B cell (primary cell): ENCODE measurements around the gene PIWIL4. TPM values are rescaled to one million over a fixed set of nuclear protein-coding genes. Genes with fewer than 3 reads are reported as not detected.
"Not testable (repeated sequence)": the region's sequence is repeated elsewhere in the genome, so short reads cannot be mapped to it uniquely, and the experiment has no call there.

Source experiments
- ATAC-seq: fragments of 200-7000 bp; cut with Tn5 transposase; one replicate; pipeline ENCODE4 v1.10.0; 2021; ENCODE audit warnings: low read depth, mild to moderate bottlenecking, moderate number of reproducible peaks, moderate library complexity
- CTCF ChIA-PET: fragments of 350-600 bp; sonication (Branson Sonifier 250); formaldehyde crosslinking; loops from one replicate; lab custom pipeline; 2021; ENCODE audit warnings: antibody characterized with exemption, inconsistent platforms; lab: Charles Lee
- POLR2A ChIA-PET: fragments of 350-600 bp; sonication (Branson Sonifier 250); formaldehyde crosslinking; loops from one replicate; lab custom pipeline; 2021; ENCODE audit warnings: antibody characterized with exemption; lab: Charles Lee
- DNase-seq: peaks from one replicate; pipeline ENCODE4 v3.0.0; 2013
- H2AFZ ChIP-seq: 2 replicates; pipeline ENCODE4 v1.6.1; 2012; ENCODE audit warnings: mild to moderate bottlenecking, low read depth, low read length; ENCODE audit not compliant: insufficient read depth, poor library complexity, severe bottlenecking
- H3K27ac ChIP-seq, 2 donors: 1 replicate in 1 of 2; 2 replicates in 1 of 2; pipeline ENCODE4 v1.5.1; 2012 to 2013; ENCODE audit warnings: low read length in 2 of 2, mild to moderate bottlenecking in 2 of 2, moderate library complexity in 1 of 2
- H3K27me3 ChIP-seq, 4 experiments: fragments of 200-600 bp in 1 of 4; sonication (generic) in 1 of 4; replicated peaks in 1 of 4; 1 replicate in 2 of 4; 2 replicates in 2 of 4; pipeline versions ENCODE4 v1.6.1 to v1.7.0; 2013 to 2016; ENCODE audit warnings: low read length in 3 of 4, mild to moderate bottlenecking in 2 of 4, mixed read lengths in 1 of 4, moderate library complexity in 1 of 4; ENCODE audit not compliant: insufficient read depth in 4 of 4, control insufficient read depth in 3 of 4; ENCODE audit errors: control extremely low read depth in 1 of 4
- H3K36me3 ChIP-seq, 2 experiments: replicated peaks in 1 of 2; 1 replicate in 1 of 2; 2 replicates in 1 of 2; pipeline versions ENCODE4 v1.6.1 to v1.7.1; 2013; ENCODE audit warnings: low read length in 1 of 2; ENCODE audit not compliant: insufficient read depth in 2 of 2, control insufficient read depth in 1 of 2; ENCODE audit errors: control extremely low read depth in 1 of 2, extremely low read depth in 1 of 2
- H3K4me1 ChIP-seq, 2 donors: fragments of 200-600 bp in 1 of 2; sonication (generic) in 1 of 2; 1 replicate in 1 of 2; 2 replicates in 1 of 2; pipeline versions ENCODE4 v1.5.1 to v1.6.1; 2013 to 2017; ENCODE audit warnings: low read length in 2 of 2; ENCODE audit not compliant: control insufficient read depth in 2 of 2, insufficient read depth in 2 of 2
- H3K4me2 ChIP-seq: replicated peaks from 2 replicates; pipeline ENCODE3; 2012; ENCODE audit warnings: mild to moderate bottlenecking, low read depth, low read length; ENCODE audit not compliant: poor library complexity, severe bottlenecking
- H3K4me3 ChIP-seq, 5 experiments: fragments of 200-600 bp in 1 of 5; sonication (generic) in 1 of 5; 1 replicate in 3 of 5; 2 replicates in 2 of 5; pipeline versions ENCODE4 v1.5.1 to v1.7.0; 2011 to 2016; ENCODE audit warnings: low read length in 4 of 5, mild to moderate bottlenecking in 4 of 5, low read depth in 2 of 5, control low read depth in 1 of 5, moderate library complexity in 1 of 5; ENCODE audit not compliant: insufficient read depth in 1 of 5; ENCODE audit errors: control extremely low read depth in 1 of 5, extremely low read depth in 1 of 5
- H3K79me2 ChIP-seq: fragments of 200-600 bp; sonication (generic); one replicate; pipeline ENCODE4 v1.6.0; 2016; ENCODE audit warnings: low read length; ENCODE audit not compliant: control insufficient read depth, insufficient read depth
- H3K9ac ChIP-seq: fragments of 200-600 bp; sonication (generic); 2 replicates; pipeline ENCODE4 v1.6.1; 2017; ENCODE audit warnings: mild to moderate bottlenecking, low read length, moderate library complexity
- H3K9me3 ChIP-seq, 3 donors: one replicate each; pipeline versions ENCODE4 v1.6.1 to v1.7.1; 2013; ENCODE audit warnings: low read length in 2 of 3; ENCODE audit not compliant: control insufficient read depth in 2 of 3, insufficient read depth in 1 of 3; ENCODE audit errors: control extremely low read depth in 1 of 3
- H4K20me1 ChIP-seq: 2 replicates; pipeline ENCODE4 v1.6.0; 2012; ENCODE audit warnings: mild to moderate bottlenecking, low read length; ENCODE audit not compliant: insufficient read depth, control insufficient read depth, poor library complexity, severe bottlenecking
- H3K27ac Mint-ChIP-seq: one replicate; pipeline ENCODE4 v1.8.0; 2021; ENCODE audit warnings: mixed read lengths
- H3K27me3 Mint-ChIP-seq: one replicate; pipeline ENCODE4 v1.8.0; 2021; ENCODE audit warnings: mixed read lengths
- H3K4me1 Mint-ChIP-seq: one replicate; pipeline ENCODE4 v1.8.0; 2021; ENCODE audit warnings: mixed read lengths
- H3K4me3 Mint-ChIP-seq: one replicate; pipeline ENCODE4 v1.8.0; 2021; ENCODE audit warnings: mixed read lengths
- H3K9me3 Mint-ChIP-seq: one replicate; pipeline ENCODE4 v1.8.0; 2022; ENCODE audit warnings: mixed read lengths; ENCODE audit not compliant: insufficient read depth
- CTCF ChIP-seq: fragments of 200-600 bp; IDR thresholded peaks from one replicate; pipeline ENCODE4 v1.8.0; 2022; ENCODE audit warnings: antibody characterized with exemption, mild to moderate bottlenecking
- EZH2 ChIP-seq: IDR thresholded peaks from 2 replicates; pipeline ENCODE4 v1.6.1; 2012; ENCODE audit warnings: borderline replicate concordance, low read depth, mild to moderate bottlenecking, moderate library complexity, low read length; ENCODE audit not compliant: insufficient read depth, poor library complexity, severe bottlenecking
- WGBS: methylation state at CpG from one replicate; pipeline ENCODE4 v1.1.5; 2013; ENCODE audit warnings: missing lambda C conversion rate; ENCODE audit not compliant: insufficient coverage; 5-methylcytosine and 5-hydroxymethylcytosine counted together
- intact Hi-C: fragments of 100-400 bp; cut with micrococcal nuclease; formaldehyde crosslinking; loops from one replicate; pipeline ENCODE4 v1.10.0; 2022
- polyA plus RNA-seq: library from polyadenylated mRNA; depleted of rRNA; stranded (reverse); fragments of >200 nt; gene quantifications from 2 replicates; pipeline ENCODE4 v1.2.3, GENCODE V29; 2012
- total RNA-seq, 2 donors: library from RNA; stranded (reverse); fragments of 120-200 nt in 1 of 2; gene quantifications; 1 replicate in 1 of 2; 2 replicates in 1 of 2; pipeline versions ENCODE4 v1.2.3 to v1.2.4, GENCODE V29; 2013 to 2022

The PIWIL4 gene
- total and polyA plus RNA-seq, 2 donors (not counting 1 experiment from before 2014, with no cell fraction given) = 0.67 to 1.4 TPM

DNA sequence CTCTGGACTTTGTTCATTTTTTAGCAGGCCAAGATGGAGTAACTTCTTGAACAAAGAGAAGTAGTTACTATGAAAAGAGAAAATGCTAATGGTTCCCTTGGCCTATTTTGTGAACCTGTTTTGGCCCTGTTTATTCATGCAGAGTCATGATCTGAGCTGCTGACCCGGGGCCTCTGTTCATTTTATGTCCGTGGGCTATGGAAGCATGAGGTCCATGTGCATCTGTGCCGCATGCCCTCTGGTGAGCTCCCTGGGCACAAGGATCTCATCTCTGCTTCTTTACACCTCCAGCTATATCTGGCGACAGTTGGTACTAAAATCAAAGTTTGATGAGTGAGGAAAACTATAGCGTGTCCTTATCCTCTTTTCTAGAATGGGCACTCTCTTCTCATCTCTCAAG, 1.0 kb downstream of the PIWIL4 start:
- Histone ChIP-seq H2AFZ (no peak overlapping the region), H3K4me3 (no peak overlapping the region), H3K79me2 (no peaks in the 10 kb centered on the region), H3K9ac (no peak overlapping the region), H3K36me3 (no peaks in the 10 kb centered on the region), H3K4me1 (no peaks in the 10 kb centered on the region), H3K4me2 (no peak overlapping the region), H4K20me1 (no peaks in the 10 kb centered on the region), H3K27me3 (no peaks in the 10 kb centered on the region), H3K27ac (no peak overlapping the region), H3K9me3 (peaks cover 0 to 4% (median 0%) of the 10 kb centered on the region in 3 donors)
- intact Hi-C loops = no loop called here
- CTCF ChIA-PET = no interaction called here
- no peaks in the 10 kb centered on the region for H3K4me1 Mint-ChIP-seq
- DNase-seq (no peak), ATAC-seq (no peak)
- TF ChIP-seq CTCF (no peak), EZH2 (no peak)
- no peaks in the 10 kb centered on the region for H3K27me3 Mint-ChIP-seq
- H3K9me3 Mint-ChIP-seq = no peaks in the 10 kb centered on the region
- no peak overlapping the region for H3K27ac Mint-ChIP-seq
- POLR2A ChIA-PET = no interaction called here
- 94% methylated on average over 2 of the region's 5 CpGs for WGBS
- H3K4me3 Mint-ChIP-seq = no peak overlapping the region

DNA sequence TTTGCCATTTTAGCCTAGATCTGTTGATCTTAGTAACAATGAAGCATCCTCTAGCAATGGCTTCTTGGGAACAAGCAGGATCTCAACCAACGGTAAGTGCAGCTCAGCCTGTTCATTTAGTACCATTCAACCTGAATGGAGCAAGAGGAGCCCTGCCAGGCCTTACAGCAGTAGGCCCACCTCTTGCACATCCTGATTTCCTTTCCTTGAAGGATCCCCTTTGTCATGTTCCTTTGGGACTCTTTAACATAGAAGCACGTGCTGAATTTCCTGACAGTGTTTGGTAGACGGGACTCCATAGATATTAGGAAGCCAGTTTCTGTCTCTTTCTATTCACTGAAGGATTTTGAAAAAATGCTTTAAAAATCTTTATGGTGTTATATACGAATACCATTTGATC, 1.5 kb downstream of the PIWIL4 start:
- Histone ChIP-seq H3K79me2 (no peaks in the 10 kb centered on the region), H3K9ac (no peak overlapping the region), H3K4me3 (no peak overlapping the region), H2AFZ (no peak overlapping the region), H4K20me1 (no peaks in the 10 kb centered on the region), H3K36me3 (no peaks in the 10 kb centered on the region), H3K4me2 (no peak overlapping the region), H3K9me3 (peaks cover 0 to 4% (median 0%) of the 10 kb centered on the region in 3 donors), H3K27me3 (no peaks in the 10 kb centered on the region), H3K27ac (no peak overlapping the region), H3K4me1 (no peaks in the 10 kb centered on the region)
- DNase-seq (no peak), ATAC-seq (no peak)
- ChIA-PET POLR2A (no interaction called here), CTCF (no interaction called here)
- H3K9me3 Mint-ChIP-seq = no peaks in the 10 kb centered on the region
- no peaks in the 10 kb centered on the region for H3K27me3 Mint-ChIP-seq
- intact Hi-C loops = no loop called here
- no peaks in the 10 kb centered on the region for H3K4me1 Mint-ChIP-seq
- WGBS = 88% methylated on average over 2 of the region's 4 CpGs
- H3K27ac Mint-ChIP-seq = no peak overlapping the region
- TF ChIP-seq EZH2 (no peak), CTCF (no peak)
- no peak overlapping the region for H3K4me3 Mint-ChIP-seq

- H3K27ac ChIP-seq, intact Hi-C loops, H3K27me3 Mint-ChIP-seq, H3K9me3 ChIP-seq, H3K9ac ChIP-seq, H3K4me1 Mint-ChIP-seq, H3K27me3 ChIP-seq, H2AFZ ChIP-seq, H3K36me3 ChIP-seq, H3K27ac Mint-ChIP-seq, DNase-seq, H3K4me2 ChIP-seq, CTCF ChIA-PET, H3K79me2 ChIP-seq, ATAC-seq, H3K4me3 ChIP-seq, H3K4me1 ChIP-seq, H4K20me1 ChIP-seq, H3K4me3 Mint-ChIP-seq, H3K9me3 Mint-ChIP-seq, POLR2A ChIA-PET: not testable (repeated sequence)
- no CpG with 5 or more reads among the region's 2 CpGs for WGBS
Measured at GRCh38 chr11:94572975-94573374, 5.8 kb downstream of the PIWIL4 start.
